ENCODE measurements around the gene TUBB8.
"Not testable (repeated sequence)": the region's sequence is repeated elsewhere in the genome, so short reads cannot be mapped to it uniquely, and the experiment has no call there.

TUBB8 gene

DNA sequence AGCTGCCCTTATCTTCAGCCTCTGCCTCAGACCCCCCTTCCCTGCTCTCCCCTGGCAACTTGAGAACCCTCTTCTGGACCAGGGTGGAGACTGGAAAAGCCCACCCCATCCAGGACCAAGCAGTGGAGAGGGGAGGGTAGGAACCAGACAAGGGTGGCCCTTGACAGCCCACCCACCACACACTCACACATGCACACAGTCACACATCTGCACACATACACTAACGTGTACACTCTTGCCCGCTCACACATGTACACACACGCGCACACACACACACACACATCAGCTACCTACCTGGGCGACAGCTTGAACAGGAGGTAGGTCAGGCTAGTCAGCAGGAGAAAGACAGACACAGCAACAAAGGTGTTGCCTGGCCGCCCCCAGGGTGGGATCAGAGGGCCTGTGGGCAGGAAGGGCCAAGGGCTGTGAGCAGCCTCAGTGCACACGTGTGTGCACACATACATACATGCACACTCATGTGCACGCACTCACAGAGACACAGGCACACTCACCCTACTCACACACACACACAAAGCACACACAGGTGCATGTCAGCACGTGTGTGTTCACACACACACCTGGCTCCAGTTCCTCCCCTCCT is 34.9 kb upstream of the TUBB8 start:
- TF ChIP-seq, protein P1, sequence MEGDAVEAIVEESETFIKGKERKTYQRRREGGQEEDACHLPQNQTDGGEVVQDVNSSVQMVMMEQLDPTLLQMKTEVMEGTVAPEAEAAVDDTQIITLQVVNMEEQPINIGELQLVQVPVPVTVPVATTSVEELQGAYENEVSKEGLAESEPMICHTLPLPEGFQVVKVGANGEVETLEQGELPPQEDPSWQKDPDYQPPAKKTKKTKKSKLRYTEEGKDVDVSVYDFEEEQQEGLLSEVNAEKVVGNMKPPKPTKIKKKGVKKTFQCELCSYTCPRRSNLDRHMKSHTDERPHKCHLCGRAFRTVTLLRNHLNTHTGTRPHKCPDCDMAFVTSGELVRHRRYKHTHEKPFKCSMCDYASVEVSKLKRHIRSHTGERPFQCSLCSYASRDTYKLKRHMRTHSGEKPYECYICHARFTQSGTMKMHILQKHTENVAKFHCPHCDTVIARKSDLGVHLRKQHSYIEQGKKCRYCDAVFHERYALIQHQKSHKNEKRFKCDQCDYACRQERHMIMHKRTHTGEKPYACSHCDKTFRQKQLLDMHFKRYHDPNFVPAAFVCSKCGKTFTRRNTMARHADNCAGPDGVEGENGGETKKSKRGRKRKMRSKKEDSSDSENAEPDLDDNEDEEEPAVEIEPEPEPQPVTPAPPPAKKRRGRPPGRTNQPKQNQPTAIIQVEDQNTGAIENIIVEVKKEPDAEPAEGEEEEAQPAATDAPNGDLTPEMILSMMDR (IDR thresholded peaks at IDR 0.05; ENCODE audit: control insufficient read depth, extremely low read depth, insufficient read depth), result no peak
- H3K4me3 ChIP-seq (ENCODE audit: low read depth, low read length), result no peak overlapping the region
- no peak for DNase-seq (ENCODE audit: low read depth)

DNA sequence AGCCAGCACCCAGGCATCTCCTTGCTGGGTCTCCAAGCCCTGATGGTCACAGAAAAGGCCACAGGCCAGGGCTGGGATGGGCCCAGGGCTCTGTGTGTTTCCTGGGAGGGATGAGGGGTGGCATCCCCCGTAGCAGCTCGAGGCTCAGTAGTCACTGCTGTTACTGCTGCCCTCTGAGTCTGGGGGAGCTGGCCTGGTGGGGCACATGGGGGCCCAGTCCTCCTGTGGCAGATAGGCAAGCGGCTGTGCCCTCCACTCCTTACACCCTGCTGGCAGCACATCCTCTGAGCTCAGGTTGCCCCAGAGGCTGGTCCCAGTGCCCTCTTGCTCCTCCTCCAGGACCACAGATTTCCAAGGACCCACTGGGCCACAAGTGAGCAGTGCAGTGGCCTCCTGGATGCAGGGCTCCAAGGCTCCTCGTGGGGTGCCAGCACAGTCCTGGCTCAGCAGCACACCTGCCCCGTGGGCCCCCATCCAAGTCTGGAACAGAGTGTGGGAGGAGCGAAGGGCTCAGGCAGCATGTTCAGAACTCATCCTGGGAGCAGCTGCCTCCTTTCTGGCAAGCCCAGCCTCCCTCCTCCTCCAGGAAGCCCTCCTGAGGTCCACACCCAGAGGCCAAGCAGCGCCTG is 31.5 kb upstream of the TUBB8 start:
- TF ChIP-seq, protein P1 (IDR thresholded peaks at IDR 0.05; ENCODE audit: control insufficient read depth, extremely low read depth, insufficient read depth), result no peak
- H3K4me3 ChIP-seq (ENCODE audit: low read depth, low read length), result no peak overlapping the region
- no peak for DNase-seq (ENCODE audit: low read depth)

DNA sequence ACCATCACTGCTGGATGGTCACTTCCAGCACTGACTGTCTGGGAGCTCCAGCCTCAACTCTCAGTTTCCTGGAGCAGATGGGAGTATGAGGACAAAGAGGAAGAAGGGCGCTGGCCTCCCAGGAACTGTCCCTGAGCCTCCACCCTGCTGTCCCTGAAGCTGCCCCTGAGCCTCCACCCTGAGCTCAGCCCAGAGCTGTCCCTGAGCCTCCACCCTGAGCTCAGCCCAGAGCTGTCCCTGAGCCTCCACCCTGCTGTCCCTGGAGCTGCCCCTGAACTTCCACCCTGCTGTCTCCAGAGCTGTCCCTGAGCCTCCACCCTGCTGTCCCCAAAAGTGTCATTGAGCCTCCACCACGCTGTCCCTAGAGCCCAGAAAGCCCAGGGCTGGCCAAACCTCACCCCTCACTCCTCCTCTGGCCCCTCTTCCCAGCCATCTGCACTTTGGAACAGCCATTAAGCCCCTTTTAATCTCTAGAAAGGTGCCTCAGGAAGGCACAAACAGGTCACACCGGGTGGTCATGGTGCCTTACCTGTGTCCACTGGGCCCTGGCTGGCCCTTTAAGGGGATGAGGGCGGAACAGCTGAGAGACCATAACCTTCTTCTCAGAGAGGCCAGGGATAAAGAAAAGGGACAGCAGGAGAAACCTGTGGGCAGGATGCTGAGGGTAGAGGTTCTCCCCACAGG is 30.6 kb upstream of the TUBB8 start:
- no peak overlapping the region for H3K4me3 ChIP-seq (ENCODE audit: low read depth, low read length)
- TF ChIP-seq, protein P1 (IDR thresholded peaks at IDR 0.05; ENCODE audit: control insufficient read depth, extremely low read depth, insufficient read depth), result no peak
- DNase-seq (ENCODE audit: low read depth), result no peak

DNA sequence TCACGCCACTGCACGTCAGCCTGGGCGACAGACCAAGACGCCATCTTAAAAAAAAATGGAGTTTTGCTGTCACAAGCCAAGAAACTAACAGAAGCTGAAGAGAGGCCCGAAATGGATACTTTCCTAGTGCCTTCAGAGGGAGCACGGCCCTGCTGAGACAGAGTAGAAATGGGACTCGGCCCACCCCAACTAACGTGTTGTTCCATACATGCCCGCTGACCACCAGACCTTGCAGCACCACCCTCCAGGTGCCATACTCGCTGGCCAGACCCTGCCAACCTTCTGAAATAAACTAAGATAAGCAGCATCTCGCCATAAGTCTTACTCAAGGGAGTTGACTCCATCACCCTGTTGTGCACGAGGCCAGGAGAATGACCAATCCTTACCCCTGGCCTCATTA is 29.5 kb upstream of the TUBB8 start:
- TF ChIP-seq, protein P1 (IDR thresholded peaks at IDR 0.05; ENCODE audit: control insufficient read depth, extremely low read depth, insufficient read depth), result no peak
- DNase-seq (ENCODE audit: low read depth), result no peak
- H3K4me3 ChIP-seq (ENCODE audit: low read depth, low read length), result no peak overlapping the region

DNA sequence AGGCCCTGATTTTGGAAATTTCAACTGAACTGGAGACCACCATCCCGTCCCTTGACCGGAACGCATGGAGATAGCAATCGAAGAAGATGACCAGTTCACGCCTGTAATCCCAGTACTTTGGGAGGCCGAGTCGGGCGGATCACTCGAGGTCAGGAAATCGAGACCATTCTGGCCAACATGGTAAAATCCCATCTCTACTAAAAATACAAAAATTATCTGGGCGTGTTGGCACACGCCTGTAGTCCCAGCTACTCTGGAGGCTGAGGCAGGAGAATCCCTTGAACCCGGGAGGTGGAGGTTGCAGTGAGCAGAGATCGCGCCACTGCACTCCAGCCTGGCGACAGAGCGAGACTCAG is 25.1 kb upstream of the TUBB8 start:
- not testable (repeated sequence) for DNase-seq (ENCODE audit: low read depth)
- H3K4me3 ChIP-seq (ENCODE audit: low read depth, low read length), result peak overlapping the region; percentile 52

DNA sequence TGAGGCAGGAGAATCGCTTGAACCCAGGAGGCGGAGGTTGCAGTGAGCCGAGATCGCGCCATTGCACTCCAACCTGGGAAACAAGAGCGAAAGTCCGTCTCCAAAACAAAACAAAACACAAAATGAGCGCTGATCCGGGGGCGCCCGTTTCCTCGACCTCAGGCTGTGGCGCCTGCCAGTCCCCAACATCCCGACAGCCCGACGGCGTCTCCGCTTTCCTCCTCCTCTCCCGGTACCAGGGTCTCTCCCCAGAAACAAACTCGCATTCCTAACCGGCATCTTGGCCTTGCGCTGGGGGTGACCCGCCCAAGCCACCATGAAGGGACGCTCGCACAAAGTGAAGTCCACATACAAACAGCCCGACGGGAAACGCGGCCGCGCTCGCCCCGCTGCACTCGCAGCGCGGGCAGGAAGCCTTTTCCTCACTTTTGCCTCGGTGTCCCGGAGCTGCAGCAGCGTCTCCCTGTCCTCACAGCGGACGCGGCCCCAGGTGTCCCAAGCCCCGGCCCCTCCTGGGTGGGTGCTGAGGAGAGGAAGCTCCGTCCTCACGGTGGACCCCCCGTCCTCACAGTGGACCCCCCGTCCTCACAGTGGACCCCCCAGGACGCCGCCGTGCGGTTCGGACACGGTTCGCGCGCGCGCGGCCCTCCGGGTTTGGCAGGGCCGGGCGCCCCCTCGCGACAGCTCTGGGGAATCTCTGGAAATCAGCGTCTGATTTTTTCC is 24.6 kb upstream of the TUBB8 start:
- TF ChIP-seq, protein P1 (IDR thresholded peaks at IDR 0.05; ENCODE audit: control insufficient read depth, extremely low read depth, insufficient read depth), result peak; percentile 73
- not testable (repeated sequence) for DNase-seq (ENCODE audit: low read depth)
- peak overlapping the region; percentile 52 for H3K4me3 ChIP-seq (ENCODE audit: low read depth, low read length)

DNA sequence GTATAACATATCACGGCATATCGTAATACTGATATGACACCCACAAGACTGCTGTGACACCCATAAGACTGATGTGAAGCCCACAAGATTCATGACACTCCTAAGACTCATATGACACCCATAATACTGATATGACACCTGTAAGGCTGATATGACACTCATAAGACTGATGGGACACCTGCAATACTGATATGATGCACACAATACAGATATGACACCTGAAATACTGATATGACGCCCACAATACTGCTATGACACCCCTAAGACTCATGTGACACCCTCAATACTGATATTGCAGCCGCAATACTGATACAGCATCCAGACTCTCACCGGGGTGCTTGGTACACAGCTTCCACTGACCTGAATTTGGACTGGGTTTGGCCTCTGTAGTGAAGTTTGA is 19.1 kb upstream of the TUBB8 start:
- not testable (repeated sequence) for H3K4me3 ChIP-seq (ENCODE audit: low read depth, low read length); DNase-seq (ENCODE audit: low read depth)

DNA sequence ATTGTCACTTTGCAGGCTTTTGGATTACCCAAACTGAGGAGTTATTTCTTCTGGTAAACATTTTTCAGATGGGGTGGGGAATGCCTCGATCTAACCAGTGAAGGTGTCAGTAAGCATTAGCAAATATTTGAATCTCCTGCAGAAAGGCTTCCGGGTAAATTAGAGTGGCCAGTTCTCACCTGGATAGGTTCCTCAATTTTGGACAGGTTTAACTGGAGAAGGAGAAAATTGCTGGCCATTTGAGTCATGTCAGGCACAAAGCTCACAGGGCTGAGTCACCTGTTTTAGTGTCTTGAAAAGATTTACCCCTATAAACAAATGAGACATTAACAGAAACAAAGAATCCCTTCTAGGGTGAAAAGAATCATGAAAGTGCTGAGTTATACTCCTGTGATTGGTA is 830 bp upstream of the TUBB8 start:
- DNase-seq (ENCODE audit: low read depth); H3K4me3 ChIP-seq (ENCODE audit: low read depth, low read length): not testable (repeated sequence)

DNA sequence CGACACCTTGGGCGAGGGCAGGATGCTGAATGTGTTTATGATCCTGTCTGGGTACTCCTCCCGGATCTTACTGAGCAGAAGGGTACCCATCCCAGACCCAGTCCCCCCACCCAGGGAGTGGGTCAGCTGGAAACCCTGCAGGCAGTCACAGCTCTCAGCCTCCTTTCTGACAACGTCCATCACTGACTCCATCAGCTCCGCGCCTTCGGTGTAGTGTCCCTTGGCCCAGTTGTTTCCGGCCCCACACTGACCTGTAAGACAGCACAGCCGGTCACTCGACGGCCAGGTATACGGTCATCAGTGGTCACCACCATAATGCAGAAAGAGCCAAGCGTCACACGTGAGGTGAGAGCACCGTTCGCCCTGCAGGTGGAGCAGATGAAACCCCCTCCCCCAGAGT is 1.2 kb downstream of the TUBB8 start:
- DNase-seq (ENCODE audit: low read depth), result not testable (repeated sequence)

DNA sequence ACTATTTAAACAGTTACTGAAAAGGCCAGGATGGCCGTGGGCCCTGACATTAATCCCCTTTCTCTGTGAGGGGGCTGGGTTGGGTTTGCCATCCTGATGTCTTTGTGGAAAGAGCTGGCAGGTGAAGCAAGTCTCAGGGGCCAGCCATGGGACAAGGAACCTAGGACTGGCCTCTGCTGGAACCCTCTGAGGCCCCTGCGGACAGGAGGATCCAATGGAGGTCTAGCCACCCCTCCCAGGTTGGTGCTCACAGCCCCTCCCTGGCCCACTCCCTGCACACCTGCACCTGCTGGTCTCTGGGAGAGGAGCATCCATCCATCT is 35.8 kb downstream of the TUBB8 start:
- DNase-seq (ENCODE audit: low read depth), result not testable (repeated sequence)

More for the DNA sequence above, 1.2 kb downstream of the TUBB8 start:
- not testable (repeated sequence) for H3K4me3 ChIP-seq (ENCODE audit: low read depth, low read length)

DNA sequence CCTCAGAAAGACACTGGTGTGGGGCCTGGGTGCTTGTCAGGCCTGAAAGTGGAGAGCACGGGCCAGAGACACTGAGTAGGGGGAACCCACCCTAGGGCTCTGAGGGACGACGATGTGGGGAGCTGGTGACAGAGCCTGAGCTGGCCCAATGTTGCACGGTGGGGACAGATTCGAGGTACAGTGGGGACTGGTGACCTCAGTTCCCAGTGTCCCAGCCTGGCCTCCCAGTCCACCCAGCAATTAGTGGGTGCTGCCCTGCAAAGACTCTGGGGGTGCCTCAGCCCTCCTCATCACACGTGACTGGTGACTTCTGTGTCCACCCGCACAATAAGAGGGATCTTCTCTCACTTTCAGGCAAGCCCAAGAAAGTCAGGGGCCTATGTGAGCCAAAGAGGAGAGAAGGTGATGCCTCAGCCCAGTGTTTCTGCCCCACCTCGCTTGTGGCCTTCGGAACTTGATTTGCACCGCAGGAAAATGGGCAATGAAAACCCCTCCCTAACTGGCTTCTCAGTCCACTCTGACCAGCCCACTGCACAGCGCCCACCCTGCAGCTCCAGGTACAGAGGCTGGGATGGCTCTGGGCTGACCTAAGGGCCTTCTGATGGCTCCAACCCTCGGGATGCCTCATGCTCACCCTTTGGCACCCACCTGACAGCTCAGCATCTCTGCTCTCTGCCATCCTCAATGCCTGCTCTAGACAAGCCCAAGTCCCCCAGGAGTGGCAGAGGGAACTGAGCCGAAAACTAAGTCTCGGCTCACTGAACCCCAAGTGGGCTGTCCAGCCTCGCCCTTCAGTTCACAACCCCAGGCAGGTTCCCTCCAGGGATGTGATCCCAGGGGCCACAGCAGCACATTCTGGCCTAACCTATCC is 36.4 kb downstream of the TUBB8 start:
- not testable (repeated sequence) for H3K4me3 ChIP-seq (ENCODE audit: low read depth, low read length); DNase-seq (ENCODE audit: low read depth)

More for the DNA sequence above, 35.8 kb downstream of the TUBB8 start:
- not testable (repeated sequence) for H3K4me3 ChIP-seq (ENCODE audit: low read depth, low read length)
